Suprapubic skin (tissue), 3 donors: ENCODE results near the gene CAPZA1.

Experiments used
- CTCF ChIP-seq, 2 donors: fragments of 200-600 bp in 1 of 2; fragments of 450-650 bp in 1 of 2; sonication (generic) in 1 of 2; IDR thresholded peaks; one replicate each; pipeline ENCODE4 v1.5.1; 2016 to 2019; ENCODE audit warnings: antibody characterized with exemption in 2 of 2, mild to moderate bottlenecking in 1 of 2, moderate library complexity in 1 of 2
- POLR2A ChIP-seq, 2 donors: fragments of 450-650 bp; IDR thresholded peaks; one replicate each; pipeline ENCODE4 v1.6.1; 2017; ENCODE audit warnings: antibody characterized with exemption in 2 of 2, mild to moderate bottlenecking in 2 of 2, moderate library complexity in 2 of 2

- TF ChIP-seq POLR2A (IDR thresholded peaks at IDR 0.05): peak in 1 of 2 donors; percentile 15
- TF ChIP-seq CTCF (IDR thresholded peaks at IDR 0.05): no peak
These were observed 1.4 kb upstream of the CAPZA1 start for GRCh38 chr1:112618114-112618720.
